ENCODE data around the gene PPM1H. TPM values are rescaled to one million over a fixed set of nuclear protein-coding genes. Genes with fewer than 3 reads are reported as not detected.

PPM1H gene
- total RNA-seq, 1 experiment from 2014 or later, result 37.1 TPM

DNA sequence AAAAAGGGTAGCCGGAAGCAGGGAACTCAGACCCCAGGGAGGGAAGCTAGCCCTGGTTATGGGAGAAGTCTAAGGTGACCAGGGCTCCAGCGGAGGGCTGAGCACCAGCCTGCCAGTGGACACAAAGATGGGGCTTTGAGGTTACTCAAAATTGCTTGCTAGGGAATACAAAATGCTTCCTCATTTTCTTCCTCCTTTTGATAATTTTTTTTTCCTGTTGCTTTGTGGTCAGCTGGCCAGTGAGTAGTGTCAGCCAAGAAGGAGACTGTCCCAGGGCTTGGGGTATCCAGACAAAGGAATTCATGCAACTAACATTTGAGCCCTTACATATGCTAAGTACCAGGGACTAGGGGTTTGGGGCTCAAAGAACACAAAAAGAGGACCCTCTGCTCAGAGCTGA, 206.2 kb downstream of the PPM1H start (continued):
- TF ChIP-seq, protein P1, sequence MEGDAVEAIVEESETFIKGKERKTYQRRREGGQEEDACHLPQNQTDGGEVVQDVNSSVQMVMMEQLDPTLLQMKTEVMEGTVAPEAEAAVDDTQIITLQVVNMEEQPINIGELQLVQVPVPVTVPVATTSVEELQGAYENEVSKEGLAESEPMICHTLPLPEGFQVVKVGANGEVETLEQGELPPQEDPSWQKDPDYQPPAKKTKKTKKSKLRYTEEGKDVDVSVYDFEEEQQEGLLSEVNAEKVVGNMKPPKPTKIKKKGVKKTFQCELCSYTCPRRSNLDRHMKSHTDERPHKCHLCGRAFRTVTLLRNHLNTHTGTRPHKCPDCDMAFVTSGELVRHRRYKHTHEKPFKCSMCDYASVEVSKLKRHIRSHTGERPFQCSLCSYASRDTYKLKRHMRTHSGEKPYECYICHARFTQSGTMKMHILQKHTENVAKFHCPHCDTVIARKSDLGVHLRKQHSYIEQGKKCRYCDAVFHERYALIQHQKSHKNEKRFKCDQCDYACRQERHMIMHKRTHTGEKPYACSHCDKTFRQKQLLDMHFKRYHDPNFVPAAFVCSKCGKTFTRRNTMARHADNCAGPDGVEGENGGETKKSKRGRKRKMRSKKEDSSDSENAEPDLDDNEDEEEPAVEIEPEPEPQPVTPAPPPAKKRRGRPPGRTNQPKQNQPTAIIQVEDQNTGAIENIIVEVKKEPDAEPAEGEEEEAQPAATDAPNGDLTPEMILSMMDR (IDR thresholded peaks at IDR 0.05), result no peak
- TF ChIP-seq MXD4 (CRISPR knock-in tag; IDR thresholded peaks at IDR 0.05; ENCODE audit: borderline replicate concordance) (no peak), PRRX2 (CRISPR knock-in tag; IDR thresholded peaks at IDR 0.05) (no peak), GABPB1 (CRISPR knock-in tag; IDR thresholded peaks at IDR 0.05) (no peak)
- TF ChIP-seq, protein P2, sequence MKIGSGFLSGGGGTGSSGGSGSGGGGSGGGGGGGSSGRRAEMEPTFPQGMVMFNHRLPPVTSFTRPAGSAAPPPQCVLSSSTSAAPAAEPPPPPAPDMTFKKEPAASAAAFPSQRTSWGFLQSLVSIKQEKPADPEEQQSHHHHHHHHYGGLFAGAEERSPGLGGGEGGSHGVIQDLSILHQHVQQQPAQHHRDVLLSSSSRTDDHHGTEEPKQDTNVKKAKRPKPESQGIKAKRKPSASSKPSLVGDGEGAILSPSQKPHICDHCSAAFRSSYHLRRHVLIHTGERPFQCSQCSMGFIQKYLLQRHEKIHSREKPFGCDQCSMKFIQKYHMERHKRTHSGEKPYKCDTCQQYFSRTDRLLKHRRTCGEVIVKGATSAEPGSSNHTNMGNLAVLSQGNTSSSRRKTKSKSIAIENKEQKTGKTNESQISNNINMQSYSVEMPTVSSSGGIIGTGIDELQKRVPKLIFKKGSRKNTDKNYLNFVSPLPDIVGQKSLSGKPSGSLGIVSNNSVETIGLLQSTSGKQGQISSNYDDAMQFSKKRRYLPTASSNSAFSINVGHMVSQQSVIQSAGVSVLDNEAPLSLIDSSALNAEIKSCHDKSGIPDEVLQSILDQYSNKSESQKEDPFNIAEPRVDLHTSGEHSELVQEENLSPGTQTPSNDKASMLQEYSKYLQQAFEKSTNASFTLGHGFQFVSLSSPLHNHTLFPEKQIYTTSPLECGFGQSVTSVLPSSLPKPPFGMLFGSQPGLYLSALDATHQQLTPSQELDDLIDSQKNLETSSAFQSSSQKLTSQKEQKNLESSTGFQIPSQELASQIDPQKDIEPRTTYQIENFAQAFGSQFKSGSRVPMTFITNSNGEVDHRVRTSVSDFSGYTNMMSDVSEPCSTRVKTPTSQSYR (CRISPR knock-in tag; IDR thresholded peaks at IDR 0.05), result no peak

DNA sequence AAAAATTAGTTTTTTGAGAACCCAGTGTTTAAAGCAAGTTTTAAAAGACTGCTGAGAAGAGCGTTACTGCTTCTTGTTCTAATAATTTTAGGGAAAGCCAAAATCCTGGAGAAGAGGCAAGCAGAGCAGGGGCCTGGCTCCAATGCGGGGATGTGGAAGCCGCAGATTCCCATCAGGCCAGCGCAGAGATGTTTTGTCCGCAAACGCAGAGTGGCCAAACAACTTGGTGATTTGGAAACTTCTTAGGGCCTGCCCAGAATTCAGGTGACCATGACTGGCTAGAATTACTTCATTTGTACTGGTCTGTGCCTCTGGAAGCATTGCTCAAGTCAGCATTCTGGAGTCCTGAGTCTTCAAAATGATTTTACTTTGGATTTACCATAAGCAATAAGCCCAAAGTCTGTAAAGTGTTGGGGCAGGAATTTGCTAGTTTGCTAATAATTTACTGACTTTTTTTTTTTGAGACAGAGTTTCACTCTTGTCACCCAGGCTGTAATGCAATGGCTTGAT, 208.4 kb downstream of the PPM1H start:
- no peak for ATAC-seq
- no peak for DNase-seq (ENCODE audit: low spot score)
- no peaks in the 10 kb centered on the region for H3K9me3 Mint-ChIP-seq
- no peaks in the 10 kb centered on the region for H3K27me3 Mint-ChIP-seq (ENCODE audit: low read depth)
- H3K4me3 Mint-ChIP-seq, result no peak overlapping the region
- peaks cover 74% of the 10 kb centered on the region for H3K4me1 Mint-ChIP-seq
- CTCF ChIA-PET, result no interaction called here
- TF ChIP-seq ZNF138 (CRISPR knock-in tag; conservative IDR thresholded peaks at IDR 0.05) (no peak), ZNF317 (CRISPR knock-in tag; IDR thresholded peaks at IDR 0.05; ENCODE audit: borderline replicate concordance, low read depth) (no peak), SMAD3 (CRISPR knock-in tag; IDR thresholded peaks at IDR 0.05; ENCODE audit: borderline replicate concordance) (no peak), SP1 (CRISPR knock-in tag; conservative IDR thresholded peaks at IDR 0.05) (no peak), NR3C1 (CRISPR knock-in tag; conservative IDR thresholded peaks at IDR 0.05; ENCODE audit: low read depth) (no peak), JUN (CRISPR knock-in tag; IDR thresholded peaks at IDR 0.05) (no peak), SOX15 (CRISPR knock-in tag; IDR thresholded peaks at IDR 0.05) (no peak), IRF2 (CRISPR knock-in tag; IDR thresholded peaks at IDR 0.05; ENCODE audit: borderline replicate concordance, low read depth) (no peak)
- TF ChIP-seq, protein P3, sequence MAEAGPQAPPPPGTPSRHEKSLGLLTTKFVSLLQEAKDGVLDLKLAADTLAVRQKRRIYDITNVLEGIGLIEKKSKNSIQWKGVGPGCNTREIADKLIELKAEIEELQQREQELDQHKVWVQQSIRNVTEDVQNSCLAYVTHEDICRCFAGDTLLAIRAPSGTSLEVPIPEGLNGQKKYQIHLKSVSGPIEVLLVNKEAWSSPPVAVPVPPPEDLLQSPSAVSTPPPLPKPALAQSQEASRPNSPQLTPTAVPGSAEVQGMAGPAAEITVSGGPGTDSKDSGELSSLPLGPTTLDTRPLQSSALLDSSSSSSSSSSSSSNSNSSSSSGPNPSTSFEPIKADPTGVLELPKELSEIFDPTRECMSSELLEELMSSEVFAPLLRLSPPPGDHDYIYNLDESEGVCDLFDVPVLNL (CRISPR knock-in tag; IDR thresholded peaks at IDR 0.05; ENCODE audit: borderline replicate concordance, low read depth), result no peak
- TF ChIP-seq, protein P4, sequence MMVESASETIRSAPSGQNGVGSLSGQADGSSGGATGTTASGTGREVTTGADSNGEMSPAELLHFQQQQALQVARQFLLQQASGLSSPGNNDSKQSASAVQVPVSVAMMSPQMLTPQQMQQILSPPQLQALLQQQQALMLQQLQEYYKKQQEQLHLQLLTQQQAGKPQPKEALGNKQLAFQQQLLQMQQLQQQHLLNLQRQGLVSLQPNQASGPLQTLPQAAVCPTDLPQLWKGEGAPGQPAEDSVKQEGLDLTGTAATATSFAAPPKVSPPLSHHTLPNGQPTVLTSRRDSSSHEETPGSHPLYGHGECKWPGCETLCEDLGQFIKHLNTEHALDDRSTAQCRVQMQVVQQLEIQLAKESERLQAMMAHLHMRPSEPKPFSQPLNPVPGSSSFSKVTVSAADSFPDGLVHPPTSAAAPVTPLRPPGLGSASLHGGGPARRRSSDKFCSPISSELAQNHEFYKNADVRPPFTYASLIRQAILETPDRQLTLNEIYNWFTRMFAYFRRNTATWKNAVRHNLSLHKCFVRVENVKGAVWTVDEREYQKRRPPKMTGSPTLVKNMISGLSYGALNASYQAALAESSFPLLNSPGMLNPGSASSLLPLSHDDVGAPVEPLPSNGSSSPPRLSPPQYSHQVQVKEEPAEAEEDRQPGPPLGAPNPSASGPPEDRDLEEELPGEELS (CRISPR knock-in tag; IDR thresholded peaks at IDR 0.05), result no peak
- TF ChIP-seq, protein P5, sequence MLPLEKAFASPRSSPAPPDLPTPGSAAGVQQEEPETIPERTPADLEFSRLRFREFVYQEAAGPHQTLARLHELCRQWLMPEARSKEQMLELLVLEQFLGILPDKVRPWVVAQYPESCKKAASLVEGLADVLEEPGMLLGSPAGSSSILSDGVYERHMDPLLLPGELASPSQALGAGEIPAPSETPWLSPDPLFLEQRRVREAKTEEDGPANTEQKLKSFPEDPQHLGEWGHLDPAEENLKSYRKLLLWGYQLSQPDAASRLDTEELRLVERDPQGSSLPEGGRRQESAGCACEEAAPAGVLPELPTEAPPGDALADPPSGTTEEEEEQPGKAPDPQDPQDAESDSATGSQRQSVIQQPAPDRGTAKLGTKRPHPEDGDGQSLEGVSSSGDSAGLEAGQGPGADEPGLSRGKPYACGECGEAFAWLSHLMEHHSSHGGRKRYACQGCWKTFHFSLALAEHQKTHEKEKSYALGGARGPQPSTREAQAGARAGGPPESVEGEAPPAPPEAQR (CRISPR knock-in tag; IDR thresholded peaks at IDR 0.05), result no peak
- POLR2A ChIA-PET, result no interaction called here
- H3K27ac Mint-ChIP-seq, result no peak overlapping the region
- H3K36me3 Mint-ChIP-seq, result no peaks in the 10 kb centered on the region

Data from WTC11 (cell line).